ENCODE measurements around the gene MEI1.
"Not testable (repeated sequence)": the region's sequence is repeated elsewhere in the genome, so short reads cannot be mapped to it uniquely, and the experiment has no call there.

DNA sequence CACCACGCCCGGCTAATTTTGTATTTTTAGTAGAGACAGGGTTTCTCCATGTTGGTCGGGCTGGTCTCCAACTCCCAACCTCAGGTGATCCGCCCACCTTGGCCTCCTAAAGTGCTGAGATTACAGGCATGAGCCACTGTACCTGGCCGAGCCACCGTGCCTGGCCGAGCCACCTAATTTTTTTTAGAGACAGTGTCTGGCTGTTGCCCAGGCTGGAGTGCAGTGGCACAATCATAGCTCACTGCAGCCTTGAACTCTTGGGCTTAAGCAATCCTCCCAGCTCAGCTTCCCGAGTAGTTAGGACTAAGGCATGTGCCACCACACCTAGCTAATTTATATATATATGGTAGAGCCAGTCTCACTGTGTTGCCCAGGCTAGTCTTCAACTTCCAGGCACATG is 136.2 kb downstream of the MEI1 start:
- not testable (repeated sequence) for TF ChIP-seq EZH2phosphoT487 (IDR thresholded peaks at IDR 0.05; ENCODE audit: borderline replicate concordance, low read depth, low read length); CTCF (conservative IDR thresholded peaks at IDR 0.05; ENCODE audit: low read length)

Data from OCI-LY7 (cell line).